NCI-H1105 treated with DMSO at 0.1 percent for 48 hours (cell line): ENCODE results near the gene PATJ.

Experiments
- DNase-seq: peaks from one replicate; lab custom pipeline; 2025; lab: John Stamatoyannopoulos, UW

The PATJ gene

DNA sequence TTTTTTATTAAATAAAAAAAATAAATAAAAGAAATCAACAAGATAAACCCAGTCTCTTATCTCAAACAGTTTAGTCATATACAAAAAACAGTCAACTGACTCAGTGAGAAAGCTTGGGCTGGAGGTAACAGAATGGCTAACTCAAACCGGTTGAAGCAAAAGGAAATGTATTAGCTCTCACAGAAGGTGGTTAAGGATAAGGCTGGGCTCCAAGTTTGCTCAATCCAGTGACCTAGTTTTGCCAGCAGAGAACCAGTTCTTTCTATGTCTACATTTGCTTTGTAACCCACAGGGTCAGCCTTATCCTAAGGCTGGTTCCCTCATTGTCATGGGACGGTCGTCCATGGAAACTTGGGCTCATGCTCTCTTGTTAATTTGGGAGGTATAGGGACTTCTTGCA, 307.9 kb downstream of the PATJ start:
- DNase-seq: no peak

DNA sequence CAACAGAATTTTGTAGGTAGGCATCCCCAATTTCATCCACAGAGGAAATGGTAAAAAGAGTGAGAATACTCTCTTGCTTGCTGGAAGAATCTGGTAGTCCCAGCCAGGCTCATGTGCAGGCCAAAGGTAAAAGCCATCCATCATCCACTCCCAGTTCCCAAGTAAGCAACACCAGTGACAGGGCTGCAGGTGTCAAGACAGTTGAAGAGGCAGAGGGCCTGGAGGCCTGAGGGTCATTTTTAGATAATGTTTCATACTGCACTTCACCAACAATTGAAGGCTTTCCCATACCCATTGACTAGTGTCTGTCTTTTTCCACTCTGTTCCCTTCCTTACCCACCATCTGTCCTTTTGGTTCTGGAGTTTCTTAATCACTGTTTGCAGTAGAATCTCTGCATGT, 310.7 kb downstream of the PATJ start:
- no peak for DNase-seq

DNA sequence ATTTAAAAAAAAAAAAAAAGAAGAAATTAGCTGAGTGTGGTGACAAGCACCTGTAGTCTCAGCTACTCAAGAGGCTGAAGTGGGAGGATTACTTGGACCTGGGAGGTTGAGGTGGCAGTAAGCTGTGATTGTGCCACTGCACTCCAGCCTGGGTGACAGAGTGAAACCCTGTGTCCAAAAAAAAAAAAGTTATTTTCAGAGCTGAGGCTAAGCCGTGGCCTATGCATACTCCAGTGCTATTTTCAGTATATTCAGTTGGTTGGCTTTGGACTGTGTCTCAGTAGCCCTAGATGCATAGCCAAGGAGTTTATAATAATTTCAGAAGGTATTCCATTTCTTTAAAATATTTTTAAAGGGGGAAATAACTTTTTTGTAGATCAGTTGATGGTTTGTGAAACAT, 311.9 kb downstream of the PATJ start:
- no peak for DNase-seq

DNA sequence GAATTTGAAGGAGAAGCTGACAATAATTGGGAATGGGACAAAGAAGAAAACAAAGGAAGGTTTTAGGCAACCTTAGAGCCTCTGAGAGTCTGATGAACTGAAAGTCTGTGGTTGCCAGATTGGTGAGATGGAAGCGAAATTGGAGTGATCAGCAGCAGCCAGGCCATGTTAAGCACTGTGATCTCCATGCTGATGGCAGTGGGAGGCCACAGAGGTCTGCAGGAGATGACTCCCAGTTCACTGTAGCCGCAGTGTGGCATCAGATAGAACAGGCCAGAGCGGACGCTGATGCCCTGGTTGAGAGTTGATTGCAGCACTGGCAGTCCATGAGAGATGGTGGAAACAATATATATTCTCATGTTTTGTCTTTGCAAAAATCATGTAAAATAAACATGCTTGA, 314.9 kb downstream of the PATJ start:
- no peak for DNase-seq

- DNase-seq: no peak
Observed at GRCh38 chr1:62057641-62058290, 315.5 kb downstream of the PATJ start.

DNA sequence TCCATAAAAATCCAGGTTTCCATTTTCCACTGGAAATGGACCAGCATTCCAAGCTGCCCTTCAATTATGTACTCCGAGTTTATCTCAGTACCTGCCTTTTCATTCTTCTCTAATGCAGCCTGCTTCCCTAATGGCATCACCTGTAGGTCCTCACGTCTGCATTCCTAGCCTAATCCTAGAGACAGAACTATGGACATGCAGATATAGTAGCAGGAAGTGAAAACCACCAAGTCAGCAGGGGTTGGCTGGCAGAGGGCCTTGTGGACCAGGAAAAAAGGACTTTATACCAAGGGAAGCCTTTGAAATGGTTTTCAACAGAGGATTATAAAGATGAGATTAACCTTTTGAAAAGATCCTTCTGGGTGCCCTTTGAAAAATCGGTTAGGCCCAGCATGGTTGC, 316.7 kb downstream of the PATJ start:
- no peak for DNase-seq

DNA sequence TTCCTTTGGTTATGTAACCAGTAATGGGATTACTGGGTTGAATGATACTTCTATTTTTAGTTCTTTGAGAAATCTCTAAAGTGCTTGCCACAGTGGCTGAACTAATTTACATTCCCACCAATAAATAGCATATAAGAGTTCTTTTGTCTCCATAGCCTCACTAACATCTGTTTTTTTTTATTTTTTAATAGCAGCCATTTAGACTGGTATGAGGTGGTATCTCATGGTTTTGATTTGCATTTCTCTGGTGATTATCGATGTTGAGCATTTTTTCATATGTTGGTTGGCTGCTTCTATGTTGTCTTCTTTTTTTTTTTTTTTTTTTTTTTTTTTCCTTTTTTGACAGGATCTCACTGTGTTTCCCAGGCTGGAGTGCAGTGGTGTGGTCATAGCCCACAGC, 319.8 kb downstream of the PATJ start:
- no peak for DNase-seq

GRCh38 chr1:62064829-62065407, 322.6 kb downstream of the PATJ start:
- no peak for DNase-seq

GRCh38 chr1:62066713-62067112, 324.4 kb downstream of the PATJ start:
- no peak for DNase-seq

DNA sequence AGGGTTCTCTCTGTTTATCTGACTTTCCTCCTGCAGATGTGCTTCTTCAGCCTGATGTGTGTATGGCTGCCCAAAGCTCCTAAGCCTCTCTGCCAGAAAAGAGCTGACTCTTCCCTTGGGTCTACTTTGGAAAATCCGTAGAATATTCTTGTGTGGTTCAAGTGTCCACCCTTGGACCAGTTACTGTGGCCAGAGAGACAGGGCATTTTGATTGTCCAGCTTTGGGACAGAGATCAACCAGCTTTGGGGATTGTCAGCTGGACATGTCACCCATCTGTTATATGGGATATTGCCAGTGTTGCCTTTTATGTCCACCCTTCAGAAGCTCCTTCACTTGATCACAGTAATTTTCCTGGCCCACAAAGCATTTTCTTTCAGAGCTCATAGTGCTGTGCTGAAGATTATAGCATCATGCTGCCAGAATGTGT, 326.1 kb downstream of the PATJ start:
- peak; percentile 89 for DNase-seq

DNA sequence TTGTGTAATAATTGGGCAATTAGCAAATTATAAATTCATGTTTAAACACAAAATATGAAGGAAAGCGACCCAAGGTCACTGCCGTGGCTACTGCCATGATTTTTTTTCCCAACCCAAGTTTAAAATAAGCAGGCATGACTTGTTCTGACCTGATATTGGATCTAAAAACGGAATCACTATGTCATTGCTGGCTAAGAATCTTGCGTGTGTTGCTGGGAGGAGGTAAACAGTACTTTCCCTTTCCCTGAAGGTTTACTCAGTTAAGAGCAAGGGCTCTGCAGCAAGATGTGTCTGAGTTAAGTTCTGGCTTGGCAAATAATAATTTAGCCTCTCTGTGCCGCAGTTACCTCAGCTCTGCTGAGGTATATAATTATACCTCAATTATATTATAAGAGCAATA, 326.7 kb downstream of the PATJ start:
- peak; percentile 99 for DNase-seq

DNA sequence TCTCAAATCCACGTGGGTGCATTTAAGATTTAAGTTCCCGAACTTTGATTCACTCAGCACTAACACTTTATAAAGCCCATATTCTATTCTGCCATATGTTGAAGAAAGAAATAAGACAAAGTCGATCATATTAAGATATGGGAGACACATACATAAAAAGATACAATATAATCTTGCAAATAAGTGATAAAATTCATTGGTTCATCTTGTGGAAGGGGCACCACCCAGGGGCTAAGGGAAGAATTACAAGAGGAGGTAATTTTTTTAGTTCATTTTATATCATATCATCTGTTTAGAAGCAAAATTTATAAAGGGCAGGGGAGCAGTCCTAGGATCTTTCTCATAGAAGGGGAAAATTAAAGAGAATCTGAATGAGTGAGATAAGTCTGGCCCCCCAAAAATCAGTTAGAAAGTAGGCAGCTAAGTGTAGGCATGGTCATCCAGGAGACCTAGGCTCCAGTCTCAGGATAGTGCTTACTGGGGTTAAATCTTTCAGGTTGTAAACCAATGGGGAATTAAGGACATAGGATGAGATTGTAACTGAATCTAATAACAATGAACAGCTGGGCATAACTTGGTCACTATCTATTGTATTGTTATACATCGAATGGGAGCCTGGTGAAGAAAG, 328.2 kb downstream of the PATJ start:
- DNase-seq: no peak

DNA sequence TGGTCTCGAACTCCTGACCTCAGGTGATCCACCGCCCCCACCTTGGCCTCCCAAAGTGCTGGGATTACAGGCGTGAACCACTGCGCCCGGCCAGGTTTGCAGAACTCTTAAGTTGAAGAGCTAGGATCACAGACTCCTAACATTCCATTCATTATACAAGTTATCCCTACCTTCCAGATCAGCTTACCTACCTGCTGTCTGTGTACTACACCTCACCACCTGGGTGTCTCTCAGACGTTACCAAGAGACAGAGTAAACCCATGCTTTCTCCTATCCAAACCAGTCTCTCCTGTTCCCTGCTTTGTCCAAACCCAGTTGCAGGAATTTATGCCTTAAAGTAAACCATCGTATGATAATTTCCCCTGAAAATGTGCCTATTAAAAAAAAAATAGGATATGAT, 329.4 kb downstream of the PATJ start:
- no peak for DNase-seq

DNA sequence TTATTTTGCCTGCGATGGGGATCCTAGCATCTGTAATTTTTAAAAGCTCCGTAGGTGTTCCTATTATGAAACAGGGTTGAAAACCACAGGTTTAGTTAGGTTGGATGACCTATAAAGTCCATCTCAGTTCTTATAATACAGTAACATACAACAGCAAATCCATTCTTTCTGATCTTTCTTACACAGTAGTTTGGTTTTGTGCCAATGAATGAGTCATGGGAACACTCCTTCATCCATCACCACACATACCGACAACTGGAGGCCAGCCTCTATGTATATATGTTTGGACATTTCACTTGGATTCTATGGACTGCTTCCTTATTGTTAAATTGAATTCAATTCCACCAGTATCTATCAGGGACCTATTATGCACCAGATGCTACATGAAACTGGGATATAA, 334.0 kb downstream of the PATJ start:
- no peak for DNase-seq

DNA sequence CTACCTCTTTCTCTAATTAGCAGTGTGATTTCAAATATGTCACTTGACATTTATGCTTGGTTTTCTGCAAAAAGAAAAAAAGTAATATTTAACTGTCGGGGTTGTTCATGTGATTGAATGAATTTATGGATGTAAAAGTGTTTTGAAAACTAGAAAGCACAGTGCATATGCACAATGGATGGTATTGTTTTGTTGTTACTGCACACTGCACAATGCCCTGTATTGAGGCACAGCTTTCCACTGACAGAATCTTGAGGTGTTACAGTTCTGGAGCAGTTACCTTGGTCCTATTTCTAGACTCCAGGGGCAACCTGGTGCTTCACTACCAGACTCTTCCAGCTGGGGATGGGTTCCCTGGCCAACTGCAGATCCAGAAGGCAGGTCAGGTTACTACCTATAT, 335.5 kb downstream of the PATJ start:
- DNase-seq: no peak

DNA sequence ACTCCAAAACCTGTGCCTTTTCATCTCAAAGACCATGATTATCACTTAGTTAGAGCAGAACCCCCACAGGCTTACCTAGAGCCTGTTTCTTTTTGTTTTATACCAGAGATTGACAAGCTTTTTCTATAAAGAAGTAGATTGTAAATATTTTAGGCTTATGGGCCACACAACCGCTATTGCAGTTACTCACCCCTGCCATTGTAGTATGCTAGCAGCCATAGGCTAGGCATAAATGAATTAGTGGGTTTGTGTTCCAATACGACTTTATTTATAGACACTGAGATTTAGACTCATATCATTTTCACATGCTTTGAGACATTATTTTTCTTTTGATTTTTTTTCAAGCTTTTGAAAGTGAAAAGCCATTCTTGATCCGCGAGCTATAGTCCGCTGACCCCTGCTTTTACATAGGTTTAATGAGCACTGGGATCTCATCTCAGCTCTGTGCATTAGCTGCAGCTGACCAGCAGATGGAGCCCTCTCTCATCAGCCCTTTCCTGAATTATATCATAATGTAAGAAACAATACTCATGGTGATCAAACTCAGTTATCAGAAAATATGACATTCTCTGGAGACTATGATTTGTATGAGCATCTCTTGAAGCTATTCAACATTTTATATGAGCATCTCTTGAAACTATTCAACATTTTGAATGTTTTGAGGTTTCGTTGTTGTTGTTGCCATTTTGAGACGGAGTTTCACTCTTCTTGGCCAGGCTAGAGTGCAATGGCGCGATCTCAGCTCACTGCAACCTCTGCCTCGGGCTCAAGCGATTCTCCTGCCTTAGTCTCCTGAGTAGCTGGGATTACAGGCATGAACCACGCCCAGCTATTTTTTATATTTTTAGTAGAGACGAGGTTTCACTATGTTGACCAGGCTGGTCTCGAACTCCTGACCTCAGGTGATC, 340.4 kb downstream of the PATJ start:
- DNase-seq: peak; percentile 31

DNA sequence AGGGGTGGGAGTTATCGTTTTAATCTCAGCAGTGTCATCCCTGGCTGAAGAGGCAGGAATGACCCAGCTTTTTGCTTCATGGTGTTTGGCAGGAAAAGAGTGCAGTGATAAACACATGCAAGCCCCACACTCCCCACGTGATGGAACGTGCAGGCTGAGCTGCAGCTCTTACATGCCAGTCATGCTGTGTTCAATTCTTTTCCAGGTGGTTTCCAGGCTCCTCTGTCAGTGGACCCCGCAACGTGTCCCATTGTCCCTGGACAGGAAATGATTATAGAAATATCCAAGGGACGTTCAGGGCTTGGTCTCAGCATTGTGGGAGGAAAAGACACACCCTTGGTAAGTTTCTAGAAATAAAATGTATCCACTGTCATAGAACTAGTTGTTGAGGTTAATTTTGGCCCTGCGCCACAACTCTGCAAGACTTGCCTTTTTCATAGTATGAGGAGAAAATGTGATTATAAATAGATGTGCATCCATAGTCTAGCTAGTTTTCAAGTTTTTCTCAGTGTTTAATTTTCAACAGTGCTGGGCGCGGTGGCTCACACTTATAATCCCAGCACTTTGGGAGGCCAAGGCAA, 342.1 kb downstream of the PATJ start:
- DNase-seq: no peak

DNA sequence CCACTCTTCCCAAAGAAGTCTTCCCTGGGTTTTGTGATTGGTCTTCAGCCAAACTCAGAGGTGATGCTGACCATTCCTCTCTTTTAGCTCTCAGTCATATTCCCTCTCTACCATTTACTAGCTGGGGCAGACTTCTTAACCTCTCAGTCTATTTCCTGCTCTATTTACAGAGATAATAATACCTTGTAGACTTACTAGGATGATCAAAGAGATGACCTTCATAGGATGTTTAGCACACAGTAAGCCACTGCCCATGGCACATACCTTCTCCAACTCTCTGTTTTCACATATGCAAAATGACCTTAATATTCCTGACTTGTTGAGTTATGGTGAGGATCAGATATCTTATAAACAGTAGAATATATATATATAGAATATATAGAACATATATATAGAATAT, 346.2 kb downstream of the PATJ start:
- no peak for DNase-seq

- no peak for DNase-seq
Observed at GRCh38 chr1:62089570-62089969, 347.3 kb downstream of the PATJ start.

DNA sequence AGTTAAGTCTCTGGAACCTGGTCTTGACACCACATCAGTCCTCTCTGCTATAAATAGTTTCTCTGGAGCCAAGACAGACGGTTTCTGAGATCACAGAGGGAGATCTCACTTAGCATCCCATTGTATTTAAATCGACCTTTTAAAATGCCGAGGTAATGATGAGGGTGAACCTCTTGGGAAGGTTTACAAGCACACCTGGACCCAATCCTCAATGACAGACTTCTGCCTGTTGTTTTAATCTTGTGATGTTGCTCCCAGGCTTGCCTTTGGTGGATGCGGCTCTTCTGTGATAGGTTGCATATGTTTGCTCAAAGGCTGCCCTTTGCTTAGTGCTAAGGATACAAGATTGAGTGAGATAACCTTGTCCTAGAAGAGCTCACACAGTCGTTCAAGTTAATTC, 347.7 kb downstream of the PATJ start:
- no peak for DNase-seq

- no peak for DNase-seq
Observed at GRCh38 chr1:62092110-62092509, 349.8 kb downstream of the PATJ start.

GRCh38 chr1:62093261-62093660, 351.0 kb downstream of the PATJ start:
- no peak for DNase-seq
